Sigmoid colon (tissue), 7 donors: ENCODE data around the gene ZNF532. TPM values are rescaled to one million over a fixed set of nuclear protein-coding genes. Genes with fewer than 3 reads are reported as not detected.

Experiments
- DNase-seq: peaks from one replicate; pipeline ENCODE4 v3.0.0-alpha.2; 2019
- H3K27ac ChIP-seq, 4 donors: fragments of 200-600 bp; sonication (generic); one replicate each; pipeline ENCODE4 v1.5.1; 2016 to 2019; ENCODE audit warnings: mild to moderate bottlenecking in 1 of 4
- H3K27me3 ChIP-seq, 3 donors: fragments of 200-600 bp; sonication (generic); one replicate each; pipeline ENCODE4 v1.5.1; 2019; ENCODE audit warnings: mild to moderate bottlenecking in 1 of 3
- H3K36me3 ChIP-seq, 4 donors: fragments of 200-600 bp; sonication (generic); one replicate each; pipeline ENCODE4 v1.5.1; 2016 to 2019
- H3K4me1 ChIP-seq, 4 donors: fragments of 200-600 bp; sonication (generic); one replicate each; pipeline ENCODE4 v1.5.1; 2017 to 2019
- H3K4me3 ChIP-seq, 4 donors: fragments of 200-600 bp; sonication (generic); one replicate each; pipeline ENCODE4 v1.5.1; 2017 to 2019; ENCODE audit warnings: mild to moderate bottlenecking in 2 of 4, moderate library complexity in 1 of 4
- H3K9me3 ChIP-seq, 4 donors: fragments of 200-600 bp in 3 of 4; sonication (generic) in 3 of 4; one replicate each; pipeline versions ENCODE4 v1.5.1 to v1.6.1; 2013 to 2019
- EP300 ChIP-seq, 4 donors: sonication (generic); formaldehyde crosslinking; IDR thresholded peaks; one replicate each; pipeline ENCODE4 v1.6.1; 2017; ENCODE audit warnings: antibody characterized with exemption in 4 of 4
- POLR2A ChIP-seq, 2 donors: fragments of 450-650 bp; IDR thresholded peaks; one replicate each; pipeline ENCODE4 v1.6.1; 2016; ENCODE audit warnings: antibody characterized with exemption in 2 of 2, mild to moderate bottlenecking in 2 of 2, moderate library complexity in 2 of 2
- POLR2AphosphoS5 ChIP-seq, 4 donors: sonication (generic); formaldehyde crosslinking; IDR thresholded peaks; one replicate each; pipeline ENCODE4 v1.6.1; 2017; ENCODE audit warnings: antibody characterized with exemption in 4 of 4
- WGBS, 2 donors: extraction: QIAGEN DNeasy Blood & Tissue Kit; methylation state at CpG; one replicate each; pipeline ENCODE4 v1.1.7; 2013; 5-methylcytosine and 5-hydroxymethylcytosine counted together
- intact Hi-C: fragments of 100-400 bp; cut with DNase I; formaldehyde crosslinking; loops from one replicate; pipeline ENCODE4 v1.15.1; 2023
- polyA plus RNA-seq, 3 donors: library from polyadenylated mRNA; stranded (reverse); fragments of 200-250 nt; gene quantifications; one replicate each; pipeline ENCODE4 v1.2.3, GENCODE V29; 2013
- total RNA-seq, 4 donors: library from RNA; depleted of rRNA; stranded (reverse); fragments of >200 nt; gene quantifications; one replicate each; pipeline ENCODE4 v1.1.0, GENCODE V29; 2016
- TF ChIP-seq, protein P1 (sequence below), 4 experiments: fragments of 450-650 bp in 3 of 4; fragments of 200-600 bp in 1 of 4; IDR thresholded peaks; one replicate each; pipeline ENCODE4 v1.5.1; 2016 to 2019; ENCODE audit warnings: antibody characterized with exemption in 4 of 4, mild to moderate bottlenecking in 3 of 4, moderate library complexity in 2 of 4
- donor health status: healthy with polysubstance abuse.
- donor health status: Bipolar disorder and iron deficiency.
- donor health status: healthy.

Gene ZNF532
- total and polyA plus RNA-seq, 7 donors = 1.4 to 104 (median 71.0) TPM

DNA sequence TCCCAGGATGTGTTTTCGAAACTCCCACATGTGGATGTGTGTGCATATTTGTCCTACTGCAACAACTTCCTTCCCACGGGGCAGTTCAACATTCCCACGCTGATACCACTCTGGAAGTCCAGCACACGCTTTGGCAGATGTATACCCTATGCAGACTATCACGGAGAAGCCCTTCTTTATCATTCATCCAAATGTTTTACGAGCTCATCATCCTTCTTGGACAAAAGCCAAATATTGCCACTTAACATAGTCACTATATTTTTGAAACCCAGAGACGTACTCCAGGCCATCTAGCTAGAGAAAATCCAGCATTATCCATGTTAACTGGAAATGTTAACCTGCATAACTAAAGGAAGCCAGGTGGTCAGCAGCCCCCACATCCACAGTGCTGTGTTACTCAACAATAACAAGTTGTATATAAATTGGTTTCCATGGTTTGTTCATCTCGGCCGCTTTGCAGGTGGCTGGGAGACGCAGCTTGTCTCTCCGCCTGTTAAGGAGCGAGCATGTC is 131.5 kb downstream of the ZNF532 start:
- Histone ChIP-seq H3K27me3 (no peaks in the 10 kb centered on the region), H3K4me3 (no peak overlapping the region), H3K27ac (no peak overlapping the region), H3K4me1 (peaks cover 0 to 8% (median 2%) of the 10 kb centered on the region in 4 donors), H3K9me3 (peaks cover 0 to 2% (median 0%) of the 10 kb centered on the region in 4 donors), H3K36me3 (no peaks in the 10 kb centered on the region)
- no peak for DNase-seq
- WGBS, 2 donors = 67 to 68% methylated on average over 12 of the region's 12 CpGs
- intact Hi-C loops = no loop called here
- no peak for TF ChIP-seq POLR2A (IDR thresholded peaks at IDR 0.05)
- no peak for TF ChIP-seq EP300 (IDR thresholded peaks at IDR 0.05)
- no peak for TF ChIP-seq POLR2AphosphoS5 (IDR thresholded peaks at IDR 0.05)
- TF ChIP-seq, protein P1, sequence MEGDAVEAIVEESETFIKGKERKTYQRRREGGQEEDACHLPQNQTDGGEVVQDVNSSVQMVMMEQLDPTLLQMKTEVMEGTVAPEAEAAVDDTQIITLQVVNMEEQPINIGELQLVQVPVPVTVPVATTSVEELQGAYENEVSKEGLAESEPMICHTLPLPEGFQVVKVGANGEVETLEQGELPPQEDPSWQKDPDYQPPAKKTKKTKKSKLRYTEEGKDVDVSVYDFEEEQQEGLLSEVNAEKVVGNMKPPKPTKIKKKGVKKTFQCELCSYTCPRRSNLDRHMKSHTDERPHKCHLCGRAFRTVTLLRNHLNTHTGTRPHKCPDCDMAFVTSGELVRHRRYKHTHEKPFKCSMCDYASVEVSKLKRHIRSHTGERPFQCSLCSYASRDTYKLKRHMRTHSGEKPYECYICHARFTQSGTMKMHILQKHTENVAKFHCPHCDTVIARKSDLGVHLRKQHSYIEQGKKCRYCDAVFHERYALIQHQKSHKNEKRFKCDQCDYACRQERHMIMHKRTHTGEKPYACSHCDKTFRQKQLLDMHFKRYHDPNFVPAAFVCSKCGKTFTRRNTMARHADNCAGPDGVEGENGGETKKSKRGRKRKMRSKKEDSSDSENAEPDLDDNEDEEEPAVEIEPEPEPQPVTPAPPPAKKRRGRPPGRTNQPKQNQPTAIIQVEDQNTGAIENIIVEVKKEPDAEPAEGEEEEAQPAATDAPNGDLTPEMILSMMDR (IDR thresholded peaks at IDR 0.05) = no peak

GRCh38 chr18:58996696-58997095 is 132.0 kb downstream of the ZNF532 start:
- Histone ChIP-seq H3K4me1 (peaks cover 0 to 5% (median 2%) of the 10 kb centered on the region in 4 donors), H3K27ac (no peak overlapping the region), H3K9me3 (peaks cover 0 to 2% (median 0%) of the 10 kb centered on the region in 4 donors), H3K36me3 (no peaks in the 10 kb centered on the region), H3K27me3 (no peaks in the 10 kb centered on the region), H3K4me3 (no peak overlapping the region)
- 76 to 86% methylated on average over 7 of the region's 7 CpGs for WGBS, 2 donors
- TF ChIP-seq, protein P1 (IDR thresholded peaks at IDR 0.05) = no peak
- TF ChIP-seq POLR2AphosphoS5 (IDR thresholded peaks at IDR 0.05) (no peak), POLR2A (IDR thresholded peaks at IDR 0.05) (no peak), EP300 (IDR thresholded peaks at IDR 0.05) (no peak)
- DNase-seq = no peak
- intact Hi-C loops = no loop called here

DNA sequence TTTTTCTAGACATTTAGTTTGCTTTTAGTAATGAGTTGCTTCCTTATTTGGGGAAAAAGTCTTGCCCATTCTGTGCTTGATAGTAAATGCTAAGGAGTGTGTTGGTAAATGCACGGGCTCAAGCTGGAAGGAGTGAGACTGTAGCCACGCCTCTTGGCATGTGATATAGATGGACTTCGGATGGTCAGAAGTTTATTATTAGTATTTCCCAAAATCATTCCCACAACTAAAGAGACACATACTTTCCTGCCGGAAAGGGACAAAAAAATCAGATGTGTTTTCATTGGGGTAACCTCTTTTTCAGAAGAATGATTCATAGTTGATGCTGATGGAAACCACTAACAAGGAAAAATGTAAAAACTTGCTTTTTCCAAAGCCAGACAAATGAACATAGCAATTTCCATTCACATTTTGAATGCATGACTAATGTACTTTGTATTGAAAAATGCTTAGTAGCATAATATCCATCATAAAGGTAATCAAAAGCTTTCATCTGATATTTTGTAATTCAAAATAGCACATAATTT is 133.2 kb downstream of the ZNF532 start:
- Histone ChIP-seq H3K36me3 (no peaks in the 10 kb centered on the region), H3K4me3 (no peak overlapping the region), H3K9me3 (peaks cover 0 to 2% (median 0%) of the 10 kb centered on the region in 4 donors), H3K4me1 (peaks cover 0 to 5% (median 2%) of the 10 kb centered on the region in 4 donors), H3K27me3 (no peaks in the 10 kb centered on the region), H3K27ac (peak overlapping the region in 2 of 4 donors; percentile 31 to 50)
- WGBS, 2 donors = 30 to 62% methylated on average over 4 of the region's 4 CpGs
- no peak for DNase-seq
- no peak for TF ChIP-seq POLR2A (IDR thresholded peaks at IDR 0.05)
- peak in 1 of 4 donors; percentile 45 for TF ChIP-seq POLR2AphosphoS5 (IDR thresholded peaks at IDR 0.05)
- intact Hi-C loops = no loop called here

- H3K4me1 ChIP-seq = peaks cover 0 to 5% (median 2%) of the 10 kb centered on the region in 4 donors
- H3K27me3 ChIP-seq = no peaks in the 10 kb centered on the region
- peak overlapping the region in 2 of 4 donors; percentile 19 to 50 for H3K27ac ChIP-seq
- peaks cover 0 to 2% (median 0%) of the 10 kb centered on the region in 4 donors for H3K9me3 ChIP-seq
- TF ChIP-seq, protein P1 (IDR thresholded peaks at IDR 0.05) = no peak
- TF ChIP-seq POLR2AphosphoS5 (IDR thresholded peaks at IDR 0.05) = no peak
- TF ChIP-seq POLR2A (IDR thresholded peaks at IDR 0.05) = no peak
- TF ChIP-seq EP300 (IDR thresholded peaks at IDR 0.05) = no peak
- H3K4me3 ChIP-seq = no peak overlapping the region
- intact Hi-C loops = no loop called here
- DNase-seq = no peak
- H3K36me3 ChIP-seq = no peaks in the 10 kb centered on the region
- 78 to 81% methylated on average over 13 of the region's 13 CpGs for WGBS, 2 donors
Measured at GRCh38 chr18:58998401-58999203, 133.9 kb downstream of the ZNF532 start.

- DNase-seq = no peak
- TF ChIP-seq, protein P1 (IDR thresholded peaks at IDR 0.05) = no peak
- intact Hi-C loops = no loop called here
- Histone ChIP-seq H3K27ac (no peak overlapping the region), H3K4me1 (peaks cover 0 to 3% (median 0%) of the 10 kb centered on the region in 4 donors), H3K27me3 (no peaks in the 10 kb centered on the region), H3K9me3 (peaks cover 0 to 2% (median 0%) of the 10 kb centered on the region in 4 donors), H3K4me3 (no peak overlapping the region), H3K36me3 (no peaks in the 10 kb centered on the region)
- 93 to 94% methylated on average over 3 of the region's 3 CpGs for WGBS, 2 donors
Measured at GRCh38 chr18:59001166-59001565, 136.5 kb downstream of the ZNF532 start.
